Ishikawa (cell line): ENCODE results near the gene ZAP70.

ENCODE experiments used
- CEBPB ChIP-seq: IDR thresholded peaks from 2 replicates; pipeline ENCODE4 v1.6.1; 2012
- CREB1 ChIP-seq: IDR thresholded peaks from 2 replicates; pipeline ENCODE4 v1.6.1; 2012; ENCODE audit warnings: low read depth
- EGR1 ChIP-seq: IDR thresholded peaks from 2 replicates; pipeline ENCODE4 v1.6.1; 2012
- EP300 ChIP-seq: IDR thresholded peaks from 2 replicates; pipeline ENCODE4 v1.6.1; 2012; ENCODE audit warnings: borderline replicate concordance
- FOXM1 ChIP-seq: IDR thresholded peaks from 2 replicates; pipeline ENCODE4 v1.6.1; 2012; ENCODE audit warnings: low read depth, borderline replicate concordance
- MAX ChIP-seq: IDR thresholded peaks from 2 replicates; pipeline ENCODE4 v1.6.1; 2012
- NFIC ChIP-seq: IDR thresholded peaks from 2 replicates; pipeline ENCODE4 v1.6.1; 2012
- RAD21 ChIP-seq: IDR thresholded peaks from 2 replicates; pipeline ENCODE4 v1.6.1; 2012; ENCODE audit warnings: low read depth
- REST ChIP-seq: IDR thresholded peaks from 2 replicates; pipeline ENCODE4 v1.6.1; 2012; ENCODE audit warnings: low read depth, mild to moderate bottlenecking
- TAF1 ChIP-seq: IDR thresholded peaks from 2 replicates; pipeline ENCODE4 v1.6.1; 2012; ENCODE audit warnings: low read depth, mild to moderate bottlenecking
- TCF12 ChIP-seq: IDR thresholded peaks from 2 replicates; pipeline ENCODE4 v1.6.1; 2012; ENCODE audit warnings: low read depth
- TEAD4 ChIP-seq: IDR thresholded peaks from 2 replicates; pipeline ENCODE4 v1.6.1; 2012
- USF1 ChIP-seq: IDR thresholded peaks from 2 replicates; pipeline ENCODE4 v1.6.1; 2012
- YY1 ChIP-seq: IDR thresholded peaks from 2 replicates; pipeline ENCODE4 v1.6.1; 2012; ENCODE audit warnings: low read depth
- ZBTB7A ChIP-seq: IDR thresholded peaks from 2 replicates; pipeline ENCODE4 v1.6.1; 2012; ENCODE audit warnings: low read depth

ZAP70 gene

GRCh38 chr2:97759727-97760407, 46.5 kb downstream of the ZAP70 start:
- TF ChIP-seq EP300 (no peak), FOXM1 (no peak), EGR1 (no peak), TEAD4 (no peak), ZBTB7A (no peak), USF1 (no peak), REST (no peak), RAD21 (no peak), YY1 (no peak), CEBPB (no peak), NFIC (no peak), TAF1 (no peak), CREB1 (no peak), MAX (no peak), TCF12 (no peak)

- no peak for TF ChIP-seq TEAD4
- no peak for TF ChIP-seq FOXM1
- TF ChIP-seq RAD21, result no peak
- no peak for TF ChIP-seq EP300
Measured at GRCh38 chr2:97760480-97761049, 47.2 kb downstream of the ZAP70 start.

GRCh38 chr2:97761192-97761591, 47.8 kb downstream of the ZAP70 start:
- TF ChIP-seq TEAD4 (no peak), FOXM1 (no peak), EGR1 (no peak), RAD21 (no peak), CEBPB (no peak), CREB1 (no peak), TAF1 (no peak), USF1 (no peak), MAX (no peak), EP300 (no peak), ZBTB7A (no peak), TCF12 (no peak), REST (no peak), NFIC (no peak), YY1 (no peak)

GRCh38 chr2:97763176-97763845, 49.9 kb downstream of the ZAP70 start:
- TF ChIP-seq TEAD4 (no peak), CREB1 (no peak), REST (no peak), EGR1 (no peak), USF1 (no peak), NFIC (no peak), TAF1 (no peak), EP300 (no peak), YY1 (no peak)
